Measurements from ENCODE around the gene XXYLT1.

GRCh38 chr3:195258449-195259153, 12.4 kb downstream of the XXYLT1 start:
- TF ChIP-seq CTCF (conservative IDR thresholded peaks at IDR 0.05; ENCODE audit: low read depth, low read length) (no peak), EZH2 (IDR thresholded peaks at IDR 0.05; ENCODE audit: borderline replicate concordance, low read depth, low read length, poor library complexity, severe bottlenecking) (no peak)
